Cardiac muscle cell (in vitro differentiated cells and primary cell): Measurements from ENCODE around the gene CCNH. TPM values are rescaled to one million over a fixed set of nuclear protein-coding genes. Genes with fewer than 3 reads are reported as not detected.

Source experiments
- DNase-seq, 2 donors: peaks; one replicate each; pipeline versions ENCODE4 v3.0.0 to v3.0.0-alpha.2; 2010 to 2017; ENCODE audit warnings: low read depth in 1 of 2, low spot score in 1 of 2
- H3K27ac ChIP-seq: fragments of 200-600 bp; sonication (generic); 2 replicates; pipeline ENCODE4 v1.5.1; 2016
- H3K27me3 ChIP-seq: fragments of 200-600 bp; sonication (generic); 2 replicates; pipeline ENCODE4 v1.6.0; 2016; ENCODE audit warnings: control low read depth
- H3K36me3 ChIP-seq: fragments of 200-600 bp; sonication (generic); 2 replicates; pipeline ENCODE4 v1.5.1; 2016; ENCODE audit warnings: control low read depth
- H3K4me1 ChIP-seq: fragments of 200-600 bp; sonication (generic); 2 replicates; pipeline ENCODE4 v1.8.1; 2017; ENCODE audit warnings: low read depth, mild to moderate bottlenecking, mixed run types
- H3K4me3 ChIP-seq: fragments of 200-600 bp; sonication (generic); 2 replicates; pipeline ENCODE4 v1.5.1; 2016; ENCODE audit warnings: mild to moderate bottlenecking
- H3K9me3 ChIP-seq: fragments of 200-600 bp; sonication (generic); 2 replicates; pipeline ENCODE4 v1.5.1; 2017; ENCODE audit warnings: low read depth, mild to moderate bottlenecking, control low read depth
- polyA plus RNA-seq: library from polyadenylated mRNA; unstranded; fragments of >200 nt; fragmentation: Nextera tagmentation; extraction: Ambion mirVana; gene quantifications from 2 replicates; pipeline ENCODE4 v1.2.1, GENCODE V29; 2016
- total RNA-seq: library from RNA; depleted of rRNA; stranded (reverse); fragments of >200 nt; gene quantifications from 2 replicates; pipeline ENCODE4 v1.2.3, GENCODE V29; 2016
- TF ChIP-seq, protein P1 (sequence below): IDR thresholded peaks from 2 replicates; pipeline ENCODE4 v1.5.1; 2012; ENCODE audit warnings: low read depth, mild to moderate bottlenecking, low read length

Gene CCNH
- total and polyA plus RNA-seq, 2 experiments from 2014 or later, result 37.6 to 72.2 TPM

DNA sequence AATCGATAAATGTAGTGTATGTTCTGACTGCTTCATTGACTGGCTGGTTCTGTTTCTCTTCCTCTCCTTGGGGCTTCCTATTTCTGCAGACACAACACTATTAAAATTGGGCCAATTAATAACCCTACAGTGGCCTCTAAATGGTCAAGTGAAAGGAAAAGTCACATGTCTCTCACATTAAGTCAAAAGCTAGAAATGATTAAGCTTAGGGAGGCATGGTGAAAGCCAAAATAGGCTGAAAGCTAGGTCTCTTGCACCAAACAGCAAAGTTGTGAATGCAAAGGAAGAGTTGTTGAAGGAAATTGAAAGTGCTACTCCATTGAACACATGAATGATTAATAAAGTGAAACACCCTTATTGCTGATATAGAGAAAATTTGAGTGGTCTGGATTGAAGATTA, 58.2 kb downstream of the CCNH start:
- H3K4me3 ChIP-seq, result no peak overlapping the region
- TF ChIP-seq, protein P1, sequence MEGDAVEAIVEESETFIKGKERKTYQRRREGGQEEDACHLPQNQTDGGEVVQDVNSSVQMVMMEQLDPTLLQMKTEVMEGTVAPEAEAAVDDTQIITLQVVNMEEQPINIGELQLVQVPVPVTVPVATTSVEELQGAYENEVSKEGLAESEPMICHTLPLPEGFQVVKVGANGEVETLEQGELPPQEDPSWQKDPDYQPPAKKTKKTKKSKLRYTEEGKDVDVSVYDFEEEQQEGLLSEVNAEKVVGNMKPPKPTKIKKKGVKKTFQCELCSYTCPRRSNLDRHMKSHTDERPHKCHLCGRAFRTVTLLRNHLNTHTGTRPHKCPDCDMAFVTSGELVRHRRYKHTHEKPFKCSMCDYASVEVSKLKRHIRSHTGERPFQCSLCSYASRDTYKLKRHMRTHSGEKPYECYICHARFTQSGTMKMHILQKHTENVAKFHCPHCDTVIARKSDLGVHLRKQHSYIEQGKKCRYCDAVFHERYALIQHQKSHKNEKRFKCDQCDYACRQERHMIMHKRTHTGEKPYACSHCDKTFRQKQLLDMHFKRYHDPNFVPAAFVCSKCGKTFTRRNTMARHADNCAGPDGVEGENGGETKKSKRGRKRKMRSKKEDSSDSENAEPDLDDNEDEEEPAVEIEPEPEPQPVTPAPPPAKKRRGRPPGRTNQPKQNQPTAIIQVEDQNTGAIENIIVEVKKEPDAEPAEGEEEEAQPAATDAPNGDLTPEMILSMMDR, result no peak
- no peak overlapping the region for H3K27ac ChIP-seq
- peaks cover 17% of the 10 kb centered on the region for H3K36me3 ChIP-seq
- H3K4me1 ChIP-seq, result no peaks in the 10 kb centered on the region
- H3K9me3 ChIP-seq, result no peaks in the 10 kb centered on the region
- DNase-seq, result no peak
- no peaks in the 10 kb centered on the region for H3K27me3 ChIP-seq

DNA sequence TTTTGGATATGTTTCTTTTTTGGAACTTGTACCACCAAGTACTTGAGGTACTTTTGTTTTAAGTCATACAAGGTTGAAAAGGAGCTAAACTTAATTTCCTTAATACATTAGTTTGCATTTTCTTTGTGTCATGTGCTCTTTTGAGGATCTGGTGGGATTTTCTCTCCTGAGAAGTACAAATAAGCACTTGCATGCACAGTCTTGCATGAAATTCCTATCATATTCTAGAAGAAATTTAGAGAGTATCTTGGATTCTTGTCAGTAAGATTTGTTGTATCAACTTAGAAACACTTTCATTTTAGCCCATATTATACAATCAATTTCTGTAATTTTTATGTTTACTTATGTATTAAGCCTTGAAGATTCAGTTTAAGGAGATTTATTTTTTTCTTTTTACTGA, 64.9 kb downstream of the CCNH start:
- H3K27ac ChIP-seq, result no peak overlapping the region
- DNase-seq, result no peak
- no peaks in the 10 kb centered on the region for H3K27me3 ChIP-seq
- no peaks in the 10 kb centered on the region for H3K4me1 ChIP-seq
- peaks cover 22% of the 10 kb centered on the region for H3K36me3 ChIP-seq
- no peaks in the 10 kb centered on the region for H3K9me3 ChIP-seq
- no peak overlapping the region for H3K4me3 ChIP-seq
- TF ChIP-seq, protein P1, result no peak

DNA sequence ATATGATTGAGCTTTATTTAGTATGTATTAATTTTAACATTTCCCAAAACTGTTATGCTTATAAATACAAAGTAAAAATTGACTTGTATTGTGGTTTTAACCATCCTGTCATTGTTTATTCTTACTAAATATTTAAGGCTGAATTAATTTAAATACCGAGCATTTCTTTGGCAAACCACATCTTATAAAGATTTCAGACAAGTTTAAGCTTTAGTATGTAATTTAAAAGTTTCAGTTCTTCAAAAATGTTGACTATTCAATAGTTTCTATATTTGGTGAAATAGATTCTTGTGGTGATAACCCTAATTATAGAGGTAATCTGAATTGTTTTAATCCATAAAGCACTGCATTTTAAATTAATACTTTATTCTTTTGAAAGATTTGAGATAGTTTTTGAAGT, 65.5 kb downstream of the CCNH start:
- no peak overlapping the region for H3K27ac ChIP-seq
- TF ChIP-seq, protein P1, result no peak
- no peak for DNase-seq
- H3K4me3 ChIP-seq, result no peak overlapping the region
- H3K9me3 ChIP-seq, result no peaks in the 10 kb centered on the region
- no peaks in the 10 kb centered on the region for H3K4me1 ChIP-seq
- peaks cover 24% of the 10 kb centered on the region for H3K36me3 ChIP-seq
- no peaks in the 10 kb centered on the region for H3K27me3 ChIP-seq

Other genes with a start within 250 kb of the CCNH start
- gene RASA1, start 145.0 kb downstream of the CCNH start, total RNA-seq, result 18.0 and 27.0 TPM in 2 replicates
- gene RASA1, start 145.0 kb downstream of the CCNH start, polyA plus RNA-seq, result 16.1 and 22.2 TPM in 2 replicates